ENCODE measurements around the gene ITGBL1. TPM values are rescaled to one million over a fixed set of nuclear protein-coding genes. Genes with fewer than 3 reads are reported as not detected.
A peak's percentile ranks its signal among the peaks of the same experiment; 100 is the strongest.

The ITGBL1 gene, protein sequence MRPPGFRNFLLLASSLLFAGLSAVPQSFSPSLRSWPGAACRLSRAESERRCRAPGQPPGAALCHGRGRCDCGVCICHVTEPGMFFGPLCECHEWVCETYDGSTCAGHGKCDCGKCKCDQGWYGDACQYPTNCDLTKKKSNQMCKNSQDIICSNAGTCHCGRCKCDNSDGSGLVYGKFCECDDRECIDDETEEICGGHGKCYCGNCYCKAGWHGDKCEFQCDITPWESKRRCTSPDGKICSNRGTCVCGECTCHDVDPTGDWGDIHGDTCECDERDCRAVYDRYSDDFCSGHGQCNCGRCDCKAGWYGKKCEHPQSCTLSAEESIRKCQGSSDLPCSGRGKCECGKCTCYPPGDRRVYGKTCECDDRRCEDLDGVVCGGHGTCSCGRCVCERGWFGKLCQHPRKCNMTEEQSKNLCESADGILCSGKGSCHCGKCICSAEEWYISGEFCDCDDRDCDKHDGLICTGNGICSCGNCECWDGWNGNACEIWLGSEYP
- not detected for total RNA-seq
- 0 to 0.08 reads per million in 2 donors for total RNA-seq

- H3K9me3 ChIP-seq (ENCODE audit: control insufficient read depth, low read length, poor library complexity, severe bottlenecking), result no peaks in the 10 kb centered on the region
- Mint-ChIP-seq H3K36me3 (ENCODE audit: low read depth) (peaks cover 2% of the 10 kb centered on the region), H3K4me1 (peaks cover 8% of the 10 kb centered on the region), H3K4me3 (peak within 1 kb of the TSS; percentile 72), H3K27me3 (peaks cover 40% of the 10 kb centered on the region), H3K27ac (peak within 1 kb of the TSS; percentile 16)
- DNase-seq (no peak), ATAC-seq (no peak)
These were observed at the start of gene ITGBL1 for GRCh38 chr13:101452519-101453485. ITGBL1 (plus strand) TSS chr13:101452675; CDS start chr13:101452834, 159 bp downstream.

GRCh38 chr13:101406791-101407190 lies 45.7 kb upstream of the ITGBL1 start:
- no peak overlapping the region for H3K27ac Mint-ChIP-seq
- peaks cover 6% of the 10 kb centered on the region for H3K4me1 Mint-ChIP-seq
- no peak for ATAC-seq

GRCh38 chr13:101408154-101408553 lies 44.3 kb upstream of the ITGBL1 start:
- ATAC-seq (no peak), DNase-seq (no peak)
- Mint-ChIP-seq H3K36me3 (ENCODE audit: low read depth) (peaks cover 4% of the 10 kb centered on the region), H3K27ac (no peak overlapping the region), H3K4me3 (no peak overlapping the region), H3K27me3 (peaks cover 45% of the 10 kb centered on the region), H3K4me1 (peaks cover 6% of the 10 kb centered on the region)
- no peaks in the 10 kb centered on the region for H3K9me3 ChIP-seq (ENCODE audit: control insufficient read depth, low read length, poor library complexity, severe bottlenecking)

More at GRCh38 chr13:101406791-101407190, 45.7 kb upstream of the ITGBL1 start:
- Mint-ChIP-seq H3K36me3 (ENCODE audit: low read depth) (peaks cover 4% of the 10 kb centered on the region), H3K4me3 (no peak overlapping the region), H3K27me3 (peaks cover 37% of the 10 kb centered on the region)
- H3K9me3 ChIP-seq (ENCODE audit: control insufficient read depth, low read length, poor library complexity, severe bottlenecking), result no peaks in the 10 kb centered on the region
- DNase-seq, result no peak

DNA sequence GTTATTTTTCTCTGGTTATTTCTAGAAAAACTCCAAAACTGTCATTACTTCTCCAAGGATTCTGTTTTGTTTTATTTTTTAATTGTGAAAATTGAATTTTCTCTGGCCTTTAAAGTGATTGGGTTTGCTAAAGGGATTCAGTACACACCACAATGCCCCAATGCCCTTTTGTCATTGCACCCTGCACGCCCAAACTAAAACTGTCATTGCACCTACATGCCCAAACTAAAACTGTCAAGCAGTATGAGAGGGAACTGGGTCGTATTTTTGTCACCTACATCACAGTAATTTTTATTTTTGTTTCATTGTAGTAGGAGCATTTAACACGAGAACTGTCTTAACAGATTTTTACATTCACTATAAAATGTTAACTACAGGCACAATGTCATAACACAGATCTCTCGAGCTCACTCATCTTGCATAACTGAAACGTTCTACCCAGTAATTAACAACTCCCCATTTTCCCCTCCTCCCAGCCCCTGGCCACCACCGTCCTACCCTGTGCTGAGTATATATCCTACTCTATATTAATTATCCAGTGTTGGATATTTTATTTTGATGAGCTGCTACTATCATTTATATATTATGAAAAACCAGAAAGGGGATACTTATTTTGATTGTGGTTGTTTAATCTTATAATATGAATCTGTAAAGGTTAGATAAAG lies 43.4 kb upstream of the ITGBL1 start:
- H3K27me3 Mint-ChIP-seq, result peaks cover 48% of the 10 kb centered on the region
- no peak overlapping the region for H3K27ac Mint-ChIP-seq
- no peak overlapping the region for H3K4me3 Mint-ChIP-seq
- ATAC-seq, result no peak
- H3K9me3 ChIP-seq (ENCODE audit: control insufficient read depth, low read length, poor library complexity, severe bottlenecking), result no peaks in the 10 kb centered on the region
- DNase-seq, result no peak
- peaks cover 6% of the 10 kb centered on the region for H3K4me1 Mint-ChIP-seq
- H3K36me3 Mint-ChIP-seq (ENCODE audit: low read depth), result peaks cover 4% of the 10 kb centered on the region

GRCh38 chr13:101412076-101412475 lies 40.4 kb upstream of the ITGBL1 start:
- no peaks in the 10 kb centered on the region for H3K9me3 ChIP-seq (ENCODE audit: control insufficient read depth, low read length, poor library complexity, severe bottlenecking)
- H3K27ac Mint-ChIP-seq, result no peak overlapping the region
- no peaks in the 10 kb centered on the region for H3K36me3 Mint-ChIP-seq (ENCODE audit: low read depth)
- H3K4me3 Mint-ChIP-seq, result no peak overlapping the region
- DNase-seq, result no peak
- peaks cover 52% of the 10 kb centered on the region for H3K27me3 Mint-ChIP-seq
- peaks cover 2% of the 10 kb centered on the region for H3K4me1 Mint-ChIP-seq
- no peak for ATAC-seq

- Mint-ChIP-seq H3K27ac (no peak overlapping the region), H3K4me1 (peaks cover 2% of the 10 kb centered on the region), H3K36me3 (ENCODE audit: low read depth) (peaks cover 2% of the 10 kb centered on the region), H3K27me3 (peaks cover 55% of the 10 kb centered on the region), H3K4me3 (peak overlapping the region; percentile 15)
- DNase-seq (no peak), ATAC-seq (no peak)
- H3K9me3 ChIP-seq (ENCODE audit: control insufficient read depth, low read length, poor library complexity, severe bottlenecking), result no peaks in the 10 kb centered on the region
These were observed 36.9 kb upstream of the ITGBL1 start for GRCh38 chr13:101415358-101416174.

GRCh38 chr13:101416181-101417042 lies 36.1 kb upstream of the ITGBL1 start, which contains the start of gene NALCN:
NALCN (minus strand) TSS chr13:101416508; CDS start chr13:101399126, 17,382 bp downstream.
- H3K36me3 Mint-ChIP-seq (ENCODE audit: low read depth), result peaks cover 2% of the 10 kb centered on the region
- DNase-seq, result no peak
- H3K27me3 Mint-ChIP-seq, result peaks cover 56% of the 10 kb centered on the region
- no peak within 1 kb of the TSS for H3K27ac Mint-ChIP-seq
- H3K4me1 Mint-ChIP-seq, result peaks cover 2% of the 10 kb centered on the region
- peak within 1 kb of the TSS; percentile 80 for H3K4me3 Mint-ChIP-seq
- ATAC-seq, result peak; percentile 35
- no peaks in the 10 kb centered on the region for H3K9me3 ChIP-seq (ENCODE audit: control insufficient read depth, low read length, poor library complexity, severe bottlenecking)

DNA sequence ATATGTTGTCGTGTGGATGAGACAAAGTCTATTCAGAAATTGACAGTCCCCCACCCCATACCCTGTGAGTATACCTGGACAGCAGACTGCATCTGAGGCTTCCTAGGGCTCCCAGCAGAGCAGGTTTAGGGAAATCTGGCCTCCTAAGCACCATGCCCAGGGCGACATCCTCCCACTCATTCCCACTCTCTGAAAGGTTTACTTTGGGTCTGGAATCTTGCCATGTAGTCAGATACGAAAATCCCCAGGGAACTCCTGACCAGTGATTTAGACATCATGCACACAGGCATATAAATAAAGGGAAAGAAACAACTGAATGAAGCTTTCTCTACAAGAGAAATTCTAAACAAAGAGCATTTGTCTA lies 35.5 kb upstream of the ITGBL1 start:
- peaks cover 2% of the 10 kb centered on the region for H3K4me1 Mint-ChIP-seq
- peaks cover 50% of the 10 kb centered on the region for H3K27me3 Mint-ChIP-seq
- H3K9me3 ChIP-seq (ENCODE audit: control insufficient read depth, low read length, poor library complexity, severe bottlenecking), result no peaks in the 10 kb centered on the region
- DNase-seq, result no peak
- ATAC-seq, result no peak
- peak overlapping the region; percentile 80 for H3K4me3 Mint-ChIP-seq
- peaks cover 2% of the 10 kb centered on the region for H3K36me3 Mint-ChIP-seq (ENCODE audit: low read depth)
- no peak overlapping the region for H3K27ac Mint-ChIP-seq

DNA sequence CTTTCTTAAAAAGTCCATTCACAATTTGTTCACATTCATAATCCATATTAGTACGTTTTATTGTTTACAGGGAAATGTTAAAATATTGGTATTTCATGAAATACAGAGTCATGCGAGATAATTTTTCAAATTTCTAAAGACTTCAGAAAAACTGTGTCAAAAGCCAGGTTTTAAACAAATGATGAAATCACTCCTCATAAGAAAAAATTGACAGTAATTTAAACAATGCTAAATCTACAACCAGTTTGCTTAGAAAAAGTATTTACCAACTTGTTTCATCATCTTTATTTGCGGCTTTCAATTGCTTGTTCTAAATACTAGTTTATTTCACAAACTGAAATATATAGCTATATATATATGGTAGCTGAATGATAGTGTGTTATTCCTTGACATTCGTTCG lies 35.0 kb upstream of the ITGBL1 start:
- Mint-ChIP-seq H3K4me1 (peaks cover 2% of the 10 kb centered on the region), H3K27ac (no peak overlapping the region), H3K4me3 (no peak overlapping the region), H3K36me3 (ENCODE audit: low read depth) (peaks cover 2% of the 10 kb centered on the region), H3K27me3 (peaks cover 46% of the 10 kb centered on the region)
- H3K9me3 ChIP-seq (ENCODE audit: control insufficient read depth, low read length, poor library complexity, severe bottlenecking), result no peaks in the 10 kb centered on the region
- ATAC-seq (no peak), DNase-seq (no peak)

DNA sequence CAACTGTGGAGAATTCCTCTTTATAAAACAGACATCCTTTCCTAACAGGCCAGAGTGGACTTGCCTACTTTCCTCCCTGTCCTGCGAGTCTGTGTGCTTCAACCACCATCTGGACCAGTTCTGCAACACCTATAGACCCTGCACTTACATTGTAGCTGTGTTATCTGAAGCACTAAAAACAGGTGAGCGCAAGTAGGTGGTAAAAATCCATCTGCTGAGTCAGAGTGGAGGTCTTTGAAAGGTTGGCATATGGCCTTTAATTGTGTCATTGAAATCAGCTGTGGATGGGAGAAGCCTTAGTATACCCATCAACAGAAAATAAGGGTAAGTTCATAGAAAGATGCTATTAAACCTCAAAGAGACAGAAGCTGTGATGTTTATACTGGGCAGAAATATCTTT lies 28.6 kb upstream of the ITGBL1 start:
- no peaks in the 10 kb centered on the region for H3K4me1 Mint-ChIP-seq
- peaks cover 2% of the 10 kb centered on the region for H3K36me3 Mint-ChIP-seq (ENCODE audit: low read depth)
- no peak overlapping the region for H3K4me3 Mint-ChIP-seq
- no peak overlapping the region for H3K27ac Mint-ChIP-seq
- peaks cover 19% of the 10 kb centered on the region for H3K27me3 Mint-ChIP-seq
- ATAC-seq, result no peak
- no peak for DNase-seq
- H3K9me3 ChIP-seq (ENCODE audit: control insufficient read depth, low read length, poor library complexity, severe bottlenecking), result no peaks in the 10 kb centered on the region

DNA sequence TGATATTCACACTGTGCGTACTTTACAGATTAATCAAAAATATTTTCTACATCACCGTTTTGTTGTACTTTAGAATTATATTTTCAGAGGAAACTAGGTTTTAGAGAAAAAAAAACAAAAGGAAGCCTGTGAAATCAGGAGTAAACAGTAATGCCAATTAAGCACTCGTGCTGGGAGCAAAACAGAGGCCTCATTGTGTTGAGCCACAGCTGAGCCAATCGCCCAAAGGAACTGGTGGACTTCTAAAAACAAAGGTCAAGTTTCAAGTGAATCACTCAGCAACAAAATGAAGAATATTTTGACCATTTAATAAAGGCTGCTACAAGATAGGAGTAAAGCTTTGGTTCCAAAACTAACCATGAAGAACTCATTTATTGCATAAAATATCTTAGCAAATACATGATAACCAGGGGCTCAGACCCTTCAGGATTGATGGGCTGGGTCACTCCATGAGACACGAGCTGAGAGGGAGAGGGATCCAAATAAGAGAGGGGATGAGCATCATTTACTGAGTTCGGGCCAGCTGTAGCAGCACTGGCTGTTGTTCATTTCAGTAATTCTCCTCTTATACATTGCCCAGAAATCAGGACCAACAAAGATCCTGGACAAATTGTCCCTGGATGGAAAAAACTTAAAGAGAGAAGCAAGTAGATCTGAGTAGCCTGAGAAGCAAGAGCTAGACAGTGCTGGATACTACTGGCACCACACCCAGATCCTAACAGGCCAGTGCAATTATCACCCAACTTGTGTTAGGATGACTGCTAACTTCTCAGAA lies 27.9 kb upstream of the ITGBL1 start:
- Mint-ChIP-seq H3K27me3 (peaks cover 16% of the 10 kb centered on the region), H3K4me1 (no peaks in the 10 kb centered on the region), H3K4me3 (no peak overlapping the region), H3K27ac (no peak overlapping the region), H3K36me3 (ENCODE audit: low read depth) (peaks cover 2% of the 10 kb centered on the region)
- ATAC-seq (no peak), DNase-seq (no peak)
- no peaks in the 10 kb centered on the region for H3K9me3 ChIP-seq (ENCODE audit: control insufficient read depth, low read length, poor library complexity, severe bottlenecking)

All from T-helper 17 cell (primary cell).